HepG2 (cell line): ENCODE results near the gene FBXW12. TPM values are rescaled to one million over a fixed set of nuclear protein-coding genes. Genes with fewer than 3 reads are reported as not detected.

Source experiments
- ARNTL ChIP-seq: sonication (generic); formaldehyde crosslinking; IDR thresholded peaks from 2 replicates; pipeline ENCODE4 v1.4.0; 2020; ENCODE audit warnings: mild to moderate bottlenecking, missing genetic modification reagents
- CSRNP1 ChIP-seq: sonication (generic); formaldehyde crosslinking; IDR thresholded peaks from 2 replicates; pipeline ENCODE4 v1.8.1; 2023; ENCODE audit warnings: mild to moderate bottlenecking, missing genetic modification reagents
- FOXA1 ChIP-seq, 2 experiments: fragments of 450-650 bp in 1 of 2; sonication (generic) in 1 of 2; formaldehyde crosslinking in 1 of 2; IDR thresholded peaks; 2 replicates each; pipeline versions ENCODE4 v1.4.0 to v1.6.1; 2016 to 2020; ENCODE audit warnings: missing genetic modification reagents in 1 of 2
- GATA4 ChIP-seq: sonication (generic); IDR thresholded peaks from 2 replicates; pipeline ENCODE4 v1.6.1; 2016; ENCODE audit warnings: antibody characterized with exemption, low read depth, borderline replicate concordance
- HNF1A ChIP-seq, 2 experiments: sonication (generic) in 1 of 2; formaldehyde crosslinking in 1 of 2; IDR thresholded peaks; 2 replicates each; pipeline versions ENCODE4 v1.4.0 to v1.6.1; 2016 to 2020; ENCODE audit warnings: borderline replicate concordance in 1 of 2, low read depth in 1 of 2, mild to moderate bottlenecking in 1 of 2, missing genetic modification reagents in 1 of 2
- HNRNPL ChIP-seq: fragments of 200-400 bp; formaldehyde crosslinking; IDR thresholded peaks from 2 replicates; pipeline ENCODE4 v1.6.1; 2017; ENCODE audit warnings: mild to moderate bottlenecking, low read depth, low read length
- MED1 ChIP-seq: sonication (generic); formaldehyde crosslinking; IDR thresholded peaks from 2 replicates; pipeline ENCODE4 v1.4.0; 2020; ENCODE audit warnings: missing genetic modification reagents
- NR2C2 ChIP-seq: sonication (generic); formaldehyde crosslinking; IDR thresholded peaks from 2 replicates; pipeline ENCODE4 v1.4.0; 2020; ENCODE audit warnings: missing genetic modification reagents, mild to moderate bottlenecking, moderate library complexity, borderline replicate concordance
- PAXIP1 ChIP-seq: sonication (generic); formaldehyde crosslinking; conservative IDR thresholded peaks from 2 replicates; pipeline ENCODE4 v1.4.0; 2020; ENCODE audit warnings: mild to moderate bottlenecking, missing genetic modification reagents, moderate library complexity
- SOX6 ChIP-seq, 2 experiments: fragments of 450-650 bp in 1 of 2; sonication (generic) in 1 of 2; formaldehyde crosslinking in 1 of 2; IDR thresholded peaks; 2 replicates each; pipeline versions ENCODE4 v1.4.0 to v1.6.1; 2017 to 2020; ENCODE audit warnings: antibody characterized with exemption in 1 of 2, mild to moderate bottlenecking in 1 of 2, missing genetic modification reagents in 1 of 2
- SRSF4 ChIP-seq: fragments of 200-400 bp; formaldehyde crosslinking; IDR thresholded peaks from one replicate; pipeline ENCODE4 v1.6.1; 2018; ENCODE audit warnings: mild to moderate bottlenecking, low read depth, low read length, moderate library complexity; ENCODE audit not compliant: poor library complexity, severe bottlenecking
- TBX3 ChIP-seq: fragments of 450-650 bp; IDR thresholded peaks from 2 replicates; pipeline ENCODE4 v1.6.1; 2017; ENCODE audit warnings: antibody characterized with exemption, mild to moderate bottlenecking, inconsistent platforms, borderline replicate concordance
- ZC3H4 ChIP-seq: sonication (generic); formaldehyde crosslinking; IDR thresholded peaks from 2 replicates; pipeline ENCODE4 v1.4.0; 2020; ENCODE audit warnings: missing genetic modification reagents, borderline replicate concordance
- ZNF264 ChIP-seq: sonication (generic); formaldehyde crosslinking; IDR thresholded peaks from 2 replicates; pipeline ENCODE4 v1.4.0; 2020; ENCODE audit warnings: missing genetic modification reagents
- ZNF484 ChIP-seq: sonication (generic); formaldehyde crosslinking; IDR thresholded peaks from 2 replicates; pipeline ENCODE4 v1.5.1; 2020; ENCODE audit warnings: mild to moderate bottlenecking, low read depth, missing genetic modification reagents, borderline replicate concordance
- ZNF709 ChIP-seq: sonication (generic); formaldehyde crosslinking; IDR thresholded peaks from 2 replicates; pipeline ENCODE4 v1.5.0; 2020; ENCODE audit warnings: mild to moderate bottlenecking, missing genetic modification reagents
- polyA plus RNA-seq, 8 experiments: library from polyadenylated mRNA; depleted of rRNA in 3 of 8; stranded (reverse) in 7 of 8; unstranded in 1 of 8; fragments of >200 nt; fragmentation: Illumina TruSeq in 4 of 8; extraction: Trizol in 4 of 8; gene quantifications; 2 replicates each; pipeline versions ENCODE4 v1.2.1 to v1.2.3, GENCODE V29; 2011 to 2016; ENCODE audit warnings: low read depth in 4 of 8, missing spikeins in 1 of 8, mixed read lengths in 1 of 8; ENCODE audit not compliant: insufficient read depth in 1 of 8
- total RNA-seq, 5 experiments: library from RNA; depleted of rRNA; stranded (reverse); fragments of >200 nt; fragmentation: Illumina TruSeq; extraction: Trizol; gene quantifications; 2 replicates each; pipeline ENCODE4 v1.2.3, GENCODE V29; 2016; ENCODE audit warnings: low read depth in 1 of 5

Gene FBXW12
- total and polyA plus RNA-seq, 2 of the 13 experiments (the other 11 are each of a cell fraction or from before 2014, with no cell fraction given): not detected

- TF ChIP-seq HNF1A (IDR thresholded peaks at IDR 0.05; ENCODE audit: low read depth) (no peak), HNF1A (CRISPR knock-in tag; IDR thresholded peaks at IDR 0.05; ENCODE audit: borderline replicate concordance) (peak; percentile 28; the same call in 1 of the 2 replicates), ZNF484 (CRISPR knock-in tag) (no peak), GATA4 (no peak), FOXA1 (IDR thresholded peaks at IDR 0.05) (no peak), FOXA1 (CRISPR knock-in tag; IDR thresholded peaks at IDR 0.05) (peak; percentile 58), SOX6 (IDR thresholded peaks at IDR 0.05) (no peak), SOX6 (CRISPR knock-in tag; IDR thresholded peaks at IDR 0.05) (0 out of 2 replicates have a peak, but pooled peaks have one; percentile 16), ZNF264 (no peak), ZC3H4 (CRISPR knock-in tag) (no peak), CSRNP1 (CRISPR knock-in tag) (no peak), HNRNPL (peak; percentile 17; the same call in 1 of the 2 replicates), NR2C2 (CRISPR knock-in tag) (0 out of 2 replicates have a peak, but pooled peaks have one; percentile 19), PAXIP1 (CRISPR knock-in tag) (peak; percentile 67), TBX3 (no peak), SRSF4 (no peak), ARNTL (CRISPR knock-in tag) (no peak), ZNF709 (CRISPR knock-in tag) (no peak), MED1 (CRISPR knock-in tag) (no peak)
These were observed 55.1 kb downstream of the FBXW12 start (continued) for GRCh38 chr3:48426944-48427629.
